Upper lobe of left lung (tissue), 6 donors: ENCODE data around the gene REM2. TPM values are rescaled to one million over a fixed set of nuclear protein-coding genes. Genes with fewer than 3 reads are reported as not detected.

Source experiments
- ATAC-seq, 2 donors: fragments of 200-7000 bp; cut with Tn5 transposase; one replicate each; pipeline ENCODE4 v1.9.1; 2022; ENCODE audit warnings: mild to moderate bottlenecking in 2 of 2, moderate library complexity in 2 of 2; ENCODE audit not compliant: low FRiP score in 2 of 2
- DNase-seq, 2 donors: peaks; one replicate each; pipeline ENCODE4 v3.0.0-alpha.2; 2019 to 2020
- H3K27ac ChIP-seq, 4 donors: fragments of 200-600 bp; sonication (generic); one replicate each; pipeline ENCODE4 v1.5.1; 2016 to 2019
- H3K27me3 ChIP-seq, 4 donors: fragments of 200-600 bp; sonication (generic); one replicate each; pipeline ENCODE4 v1.5.1; 2017 to 2019
- H3K36me3 ChIP-seq, 4 donors: fragments of 200-600 bp; sonication (generic); one replicate each; pipeline ENCODE4 v1.5.1; 2016 to 2019
- H3K4me1 ChIP-seq, 4 donors: fragments of 200-600 bp; sonication (generic); one replicate each; pipeline ENCODE4 v1.5.1; 2018 to 2019
- H3K4me3 ChIP-seq, 4 donors: fragments of 200-600 bp; sonication (generic); one replicate each; pipeline ENCODE4 v1.5.1; 2017 to 2019; ENCODE audit warnings: mild to moderate bottlenecking in 2 of 4, moderate library complexity in 1 of 4
- H3K9me3 ChIP-seq, 4 donors: fragments of 200-600 bp; sonication (generic); one replicate each; pipeline ENCODE4 v1.5.1; 2018 to 2019
- EP300 ChIP-seq, 4 donors: sonication (generic); formaldehyde crosslinking; IDR thresholded peaks; one replicate each; pipeline ENCODE4 v1.5.1; 2017; ENCODE audit warnings: antibody characterized with exemption in 4 of 4, control low read depth in 2 of 4
- POLR2A ChIP-seq, 4 donors: fragments of 450-650 bp; IDR thresholded peaks; one replicate each; pipeline ENCODE4 v1.5.1; 2016 to 2017; ENCODE audit warnings: antibody characterized with exemption in 4 of 4, mild to moderate bottlenecking in 2 of 4
- POLR2AphosphoS5 ChIP-seq, 2 donors: sonication (generic); formaldehyde crosslinking; IDR thresholded peaks; one replicate each; pipeline ENCODE4 v1.5.1; 2017; ENCODE audit warnings: antibody characterized with exemption in 2 of 2
- WGBS, 2 donors: methylation state at CpG; one replicate each; pipeline ENCODE4 v1.1.5; 2017 to 2018; 5-methylcytosine and 5-hydroxymethylcytosine counted together
- total RNA-seq, 6 donors: library from RNA; depleted of rRNA in 4 of 6; stranded (reverse); fragments of >200 nt in 4 of 6; gene quantifications; one replicate each; pipeline versions ENCODE4 v1.1.0 to v1.2.1, GENCODE V29; 2016 to 2021
- TF ChIP-seq, protein P1 (sequence below), 6 experiments: fragments of 450-650 bp in 4 of 6; fragments of 200-600 bp in 2 of 6; sonication (generic) in 2 of 6; IDR thresholded peaks; one replicate each; pipeline ENCODE4 v1.5.1; 2016 to 2019; ENCODE audit warnings: antibody characterized with exemption in 6 of 6
- donor health status: DM: no; HTN: no; CAD: no; lungs with moderate emphysema.
- donor health status: DM: no; HTN: yes; CAD: no; lungs with severe emphysema.

REM2 gene
- total RNA-seq, 6 donors from 2014 or later: 1.0 to 6.3 (median 1.2) TPM

DNA sequence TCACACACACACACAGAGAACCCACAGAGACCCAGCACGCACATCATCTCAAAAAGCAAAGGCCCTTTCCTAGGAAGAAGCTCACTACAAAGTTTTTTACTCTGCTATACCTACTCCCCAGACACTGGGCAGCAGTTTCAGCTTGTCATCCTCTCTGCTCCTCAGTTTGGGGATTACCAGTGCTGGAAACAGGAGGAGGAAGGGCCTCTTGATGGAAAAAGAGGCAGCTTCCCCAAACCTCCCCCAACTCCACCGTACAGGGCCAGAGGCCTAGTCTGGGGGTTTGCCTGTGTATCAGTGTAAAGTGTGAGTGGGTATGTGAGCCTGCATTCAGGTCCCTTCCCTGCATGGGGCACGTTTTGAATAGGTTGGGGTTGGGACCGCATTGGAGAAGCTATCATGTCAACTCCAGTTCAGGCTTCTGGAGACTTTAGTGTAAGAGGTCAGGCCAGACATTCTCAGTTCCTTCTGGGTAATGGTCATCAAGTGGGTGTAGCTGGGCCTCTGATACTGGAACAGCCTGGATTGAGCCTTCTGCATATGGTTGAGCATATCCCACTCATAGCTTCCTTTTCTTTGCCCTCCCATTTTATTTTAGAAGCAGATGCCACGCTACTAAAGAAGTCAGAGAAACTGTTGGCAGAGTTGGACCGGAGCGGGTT lies 1.2 kb downstream of the REM2 start:
- Histone ChIP-seq H3K4me1 (peaks cover 16 to 39% (median 35%) of the 10 kb centered on the region in 4 donors), H3K27me3 (no peaks in the 10 kb centered on the region), H3K9me3 (no peaks in the 10 kb centered on the region), H3K27ac (no peak overlapping the region), H3K4me3 (no peak overlapping the region), H3K36me3 (peaks cover 0 to 4% (median 0%) of the 10 kb centered on the region in 4 donors)
- TF ChIP-seq, protein P1, sequence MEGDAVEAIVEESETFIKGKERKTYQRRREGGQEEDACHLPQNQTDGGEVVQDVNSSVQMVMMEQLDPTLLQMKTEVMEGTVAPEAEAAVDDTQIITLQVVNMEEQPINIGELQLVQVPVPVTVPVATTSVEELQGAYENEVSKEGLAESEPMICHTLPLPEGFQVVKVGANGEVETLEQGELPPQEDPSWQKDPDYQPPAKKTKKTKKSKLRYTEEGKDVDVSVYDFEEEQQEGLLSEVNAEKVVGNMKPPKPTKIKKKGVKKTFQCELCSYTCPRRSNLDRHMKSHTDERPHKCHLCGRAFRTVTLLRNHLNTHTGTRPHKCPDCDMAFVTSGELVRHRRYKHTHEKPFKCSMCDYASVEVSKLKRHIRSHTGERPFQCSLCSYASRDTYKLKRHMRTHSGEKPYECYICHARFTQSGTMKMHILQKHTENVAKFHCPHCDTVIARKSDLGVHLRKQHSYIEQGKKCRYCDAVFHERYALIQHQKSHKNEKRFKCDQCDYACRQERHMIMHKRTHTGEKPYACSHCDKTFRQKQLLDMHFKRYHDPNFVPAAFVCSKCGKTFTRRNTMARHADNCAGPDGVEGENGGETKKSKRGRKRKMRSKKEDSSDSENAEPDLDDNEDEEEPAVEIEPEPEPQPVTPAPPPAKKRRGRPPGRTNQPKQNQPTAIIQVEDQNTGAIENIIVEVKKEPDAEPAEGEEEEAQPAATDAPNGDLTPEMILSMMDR (IDR thresholded peaks at IDR 0.05): no peak
- TF ChIP-seq EP300 (IDR thresholded peaks at IDR 0.05) (no peak), POLR2A (IDR thresholded peaks at IDR 0.05) (no peak), POLR2AphosphoS5 (IDR thresholded peaks at IDR 0.05) (no peak)
- no peak for DNase-seq
- 79 to 84% methylated on average over 7 of the region's 7 CpGs for WGBS, 2 donors
- ATAC-seq: no peak

- Histone ChIP-seq H3K27me3 (no peaks in the 10 kb centered on the region), H3K27ac (no peak overlapping the region), H3K9me3 (no peaks in the 10 kb centered on the region), H3K4me3 (no peak overlapping the region), H3K36me3 (no peaks in the 10 kb centered on the region), H3K4me1 (peaks cover 16 to 39% (median 35%) of the 10 kb centered on the region in 4 donors)
- 90 to 92% methylated on average over 7 to 11 of the region's 11 CpGs for WGBS, 2 donors
- ATAC-seq (no peak), DNase-seq (no peak)
- TF ChIP-seq, protein P1 (IDR thresholded peaks at IDR 0.05): no peak
- TF ChIP-seq POLR2AphosphoS5 (IDR thresholded peaks at IDR 0.05) (no peak), POLR2A (IDR thresholded peaks at IDR 0.05) (no peak), EP300 (IDR thresholded peaks at IDR 0.05) (no peak)
Observed at GRCh38 chr14:22884738-22885523, 1.9 kb downstream of the REM2 start.

DNA sequence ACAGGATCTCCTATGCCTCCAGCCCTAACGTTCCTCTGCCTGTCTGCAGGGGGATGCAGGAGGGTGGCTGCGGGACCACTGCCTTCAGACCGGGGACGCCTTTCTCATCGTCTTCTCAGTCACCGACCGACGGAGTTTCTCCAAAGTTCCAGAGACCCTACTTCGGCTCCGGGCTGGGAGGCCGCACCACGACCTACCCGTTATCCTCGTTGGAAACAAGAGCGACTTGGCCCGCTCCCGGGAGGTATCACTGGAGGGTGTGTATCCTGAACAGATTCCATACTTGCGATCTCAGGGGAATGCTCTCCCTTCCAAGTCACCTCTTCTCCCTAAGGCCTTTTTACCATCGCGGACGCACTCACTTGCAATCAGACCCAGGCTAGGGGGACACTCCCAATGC lies 3.0 kb downstream of the REM2 start:
- Histone ChIP-seq H3K4me1 (peaks cover 16 to 39% (median 35%) of the 10 kb centered on the region in 4 donors), H3K4me3 (peak overlapping the region in 3 of 4 donors; percentile 49 to 68 (median 59)), H3K36me3 (no peaks in the 10 kb centered on the region), H3K27me3 (no peaks in the 10 kb centered on the region), H3K27ac (peak overlapping the region; percentile 74 to 82 (median 79)), H3K9me3 (no peaks in the 10 kb centered on the region)
- TF ChIP-seq, protein P1 (IDR thresholded peaks at IDR 0.05): no peak
- TF ChIP-seq POLR2AphosphoS5 (IDR thresholded peaks at IDR 0.05): no peak
- TF ChIP-seq POLR2A (IDR thresholded peaks at IDR 0.05): no peak
- no peak for TF ChIP-seq EP300 (IDR thresholded peaks at IDR 0.05)
- 92 to 93% methylated on average over 21 of the region's 21 CpGs for WGBS, 2 donors
- ATAC-seq: no peak
- no peak for DNase-seq

GRCh38 chr14:22886500-22887259 lies 3.7 kb downstream of the REM2 start:
- peak; percentile 89 for ATAC-seq
- no peaks in the 10 kb centered on the region for H3K27me3 ChIP-seq
- TF ChIP-seq POLR2A (IDR thresholded peaks at IDR 0.05): peak in 1 of 4 donors; percentile 56
- no peak for TF ChIP-seq EP300 (IDR thresholded peaks at IDR 0.05)
- TF ChIP-seq POLR2AphosphoS5 (IDR thresholded peaks at IDR 0.05): peak in 1 of 2 donors; percentile 35
- TF ChIP-seq, protein P1 (IDR thresholded peaks at IDR 0.05): peak in 1 of 6 experiments; percentile 47
- H3K4me1 ChIP-seq: peaks cover 16 to 39% (median 35%) of the 10 kb centered on the region in 4 donors
- no peaks in the 10 kb centered on the region for H3K9me3 ChIP-seq
- DNase-seq: peak; percentile 82 to 96
- peak overlapping the region; percentile 74 to 82 (median 79) for H3K27ac ChIP-seq
- H3K36me3 ChIP-seq: no peaks in the 10 kb centered on the region
- 3 to 8% methylated on average over 26 to 47 of the region's 77 CpGs for WGBS, 2 donors
- H3K4me3 ChIP-seq: peak overlapping the region; percentile 49 to 68 (median 61)
